K562 (cell line): ENCODE measurements around the gene PRSS38. TPM values are rescaled to one million over a fixed set of nuclear protein-coding genes. Genes with fewer than 3 reads are reported as not detected.

Experiments used
- CAMTA2 ChIP-seq: fragments of 250-450 bp; sonication (Bioruptor Pico); conservative IDR thresholded peaks from 2 replicates; pipeline ENCODE4 v1.5.1; 2022
- DNMT1 ChIP-seq: fragments of 450-650 bp; IDR thresholded peaks from 2 replicates; pipeline ENCODE4 v1.6.1; 2016; ENCODE audit warnings: antibody characterized with exemption, mild to moderate bottlenecking
- MTA1 ChIP-seq: fragments of 450-650 bp; IDR thresholded peaks from 2 replicates; pipeline ENCODE4 v1.6.1; 2017; ENCODE audit warnings: borderline replicate concordance
- SIRT6 ChIP-seq: IDR thresholded peaks from one replicate; pipeline ENCODE4 v1.6.1; 2012; ENCODE audit warnings: low read depth, mild to moderate bottlenecking, control low read depth, inconsistent platforms, low read length, moderate library complexity
- ZBTB7A ChIP-seq: IDR thresholded peaks from 2 replicates; pipeline ENCODE4 v1.6.1; 2011; ENCODE audit warnings: low read depth, mild to moderate bottlenecking, low read length, moderate library complexity, borderline replicate concordance; ENCODE audit not compliant: control insufficient read depth
- ZNF589 ChIP-seq: fragments of 200-800 bp; sonication (Bioruptor generic); IDR thresholded peaks from 2 replicates; pipeline ENCODE4 v1.6.1; 2016; ENCODE audit warnings: low read depth, missing genetic modification characterization, missing compliant biosample characterization
- ZNF785 ChIP-seq: fragments of 250-450 bp; sonication (Bioruptor Pico); IDR thresholded peaks from 2 replicates; pipeline ENCODE4 v1.4.0; 2020; ENCODE audit warnings: mild to moderate bottlenecking
- polyA plus RNA-seq, 8 experiments: library from polyadenylated mRNA; depleted of rRNA in 4 of 8; stranded (reverse) in 5 of 8; unstranded in 3 of 8; fragments of >200 nt; fragmentation: Nextera tagmentation in 2 of 8; fragmentation: Illumina TruSeq in 1 of 8; extraction: Ambion mirVana in 2 of 8; extraction: Trizol in 1 of 8; gene quantifications; 2 replicates each; pipeline versions ENCODE4 v1.2.1 to v1.2.3, GENCODE V29; 2011 to 2014; ENCODE audit warnings: inconsistent platforms in 1 of 8, missing spikeins in 1 of 8
- total RNA-seq, 7 experiments: library from RNA; depleted of rRNA in 6 of 7; stranded (reverse); fragments of >200 nt in 6 of 7; fragmentation: Illumina TruSeq in 2 of 7; extraction: Trizol in 2 of 7; gene quantifications; 2 replicates each; pipeline versions ENCODE4 v1.2.1 to v1.2.3, GENCODE V29; 2011 to 2021; ENCODE audit warnings: low replicate concordance in 1 of 7
- TF ChIP-seq, protein P1 (sequence below): fragments of 450-650 bp; IDR thresholded peaks from 2 replicates; pipeline ENCODE4 v1.6.1; 2016; ENCODE audit warnings: mild to moderate bottlenecking, moderate library complexity
- TF ChIP-seq, protein P2 (sequence below): fragments of 450-650 bp; formaldehyde crosslinking; IDR thresholded peaks from 2 replicates; pipeline ENCODE4 v1.4.0; 2020; ENCODE audit warnings: mild to moderate bottlenecking
- TF ChIP-seq, protein P3 (sequence below), 2 experiments: fragments of 450-650 bp; IDR thresholded peaks; 2 replicates each; pipeline ENCODE4 v1.6.1; 2018; ENCODE audit warnings: mild to moderate bottlenecking in 2 of 2, low read depth in 1 of 2; ENCODE audit not compliant: partially characterized antibody in 2 of 2

PRSS38 gene
- total and polyA plus RNA-seq, 9 of the 15 experiments (the other 6 are each of a cell fraction or from before 2014, with no cell fraction given) = 0.09 to 0.14 TPM; not detected in 7

DNA sequence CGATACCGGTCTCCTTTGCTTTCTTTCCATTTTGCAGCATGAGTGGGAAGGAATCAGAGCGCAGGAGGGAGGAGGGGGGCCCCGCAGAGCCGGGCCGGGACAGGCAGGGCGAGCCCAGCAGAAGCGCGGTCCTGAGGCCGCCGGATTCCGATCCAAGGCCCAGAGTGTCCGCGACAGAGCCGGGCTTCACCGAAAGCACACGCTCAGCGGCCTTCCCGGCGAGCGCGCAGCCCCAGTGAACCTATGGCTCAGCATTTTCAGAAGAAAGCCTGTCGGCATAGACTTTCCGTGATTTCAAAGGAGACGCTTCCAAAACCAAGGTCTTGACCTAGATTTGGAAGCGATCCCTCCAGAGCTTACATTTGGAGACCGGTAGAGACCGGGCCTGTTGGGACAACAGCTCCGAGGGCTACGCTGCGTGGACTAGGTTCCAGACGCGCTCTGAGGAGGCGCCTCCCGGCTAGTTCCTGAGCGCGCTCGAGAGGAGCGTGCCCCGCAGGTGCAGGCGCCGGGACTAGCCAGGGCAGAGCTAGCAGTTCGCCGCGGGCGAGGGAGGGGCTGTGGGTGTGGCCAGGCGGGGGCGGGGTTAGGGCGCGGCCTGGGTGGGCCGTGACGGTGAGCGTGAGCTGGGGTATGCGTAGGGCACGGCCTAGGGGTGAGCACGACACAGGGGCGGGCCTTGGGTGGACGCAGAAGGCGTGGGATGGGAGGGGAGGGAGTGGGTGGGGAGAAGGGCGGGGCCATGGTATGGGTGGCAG, 27.8 kb upstream of the PRSS38 start (continued):
- TF ChIP-seq, protein P1, sequence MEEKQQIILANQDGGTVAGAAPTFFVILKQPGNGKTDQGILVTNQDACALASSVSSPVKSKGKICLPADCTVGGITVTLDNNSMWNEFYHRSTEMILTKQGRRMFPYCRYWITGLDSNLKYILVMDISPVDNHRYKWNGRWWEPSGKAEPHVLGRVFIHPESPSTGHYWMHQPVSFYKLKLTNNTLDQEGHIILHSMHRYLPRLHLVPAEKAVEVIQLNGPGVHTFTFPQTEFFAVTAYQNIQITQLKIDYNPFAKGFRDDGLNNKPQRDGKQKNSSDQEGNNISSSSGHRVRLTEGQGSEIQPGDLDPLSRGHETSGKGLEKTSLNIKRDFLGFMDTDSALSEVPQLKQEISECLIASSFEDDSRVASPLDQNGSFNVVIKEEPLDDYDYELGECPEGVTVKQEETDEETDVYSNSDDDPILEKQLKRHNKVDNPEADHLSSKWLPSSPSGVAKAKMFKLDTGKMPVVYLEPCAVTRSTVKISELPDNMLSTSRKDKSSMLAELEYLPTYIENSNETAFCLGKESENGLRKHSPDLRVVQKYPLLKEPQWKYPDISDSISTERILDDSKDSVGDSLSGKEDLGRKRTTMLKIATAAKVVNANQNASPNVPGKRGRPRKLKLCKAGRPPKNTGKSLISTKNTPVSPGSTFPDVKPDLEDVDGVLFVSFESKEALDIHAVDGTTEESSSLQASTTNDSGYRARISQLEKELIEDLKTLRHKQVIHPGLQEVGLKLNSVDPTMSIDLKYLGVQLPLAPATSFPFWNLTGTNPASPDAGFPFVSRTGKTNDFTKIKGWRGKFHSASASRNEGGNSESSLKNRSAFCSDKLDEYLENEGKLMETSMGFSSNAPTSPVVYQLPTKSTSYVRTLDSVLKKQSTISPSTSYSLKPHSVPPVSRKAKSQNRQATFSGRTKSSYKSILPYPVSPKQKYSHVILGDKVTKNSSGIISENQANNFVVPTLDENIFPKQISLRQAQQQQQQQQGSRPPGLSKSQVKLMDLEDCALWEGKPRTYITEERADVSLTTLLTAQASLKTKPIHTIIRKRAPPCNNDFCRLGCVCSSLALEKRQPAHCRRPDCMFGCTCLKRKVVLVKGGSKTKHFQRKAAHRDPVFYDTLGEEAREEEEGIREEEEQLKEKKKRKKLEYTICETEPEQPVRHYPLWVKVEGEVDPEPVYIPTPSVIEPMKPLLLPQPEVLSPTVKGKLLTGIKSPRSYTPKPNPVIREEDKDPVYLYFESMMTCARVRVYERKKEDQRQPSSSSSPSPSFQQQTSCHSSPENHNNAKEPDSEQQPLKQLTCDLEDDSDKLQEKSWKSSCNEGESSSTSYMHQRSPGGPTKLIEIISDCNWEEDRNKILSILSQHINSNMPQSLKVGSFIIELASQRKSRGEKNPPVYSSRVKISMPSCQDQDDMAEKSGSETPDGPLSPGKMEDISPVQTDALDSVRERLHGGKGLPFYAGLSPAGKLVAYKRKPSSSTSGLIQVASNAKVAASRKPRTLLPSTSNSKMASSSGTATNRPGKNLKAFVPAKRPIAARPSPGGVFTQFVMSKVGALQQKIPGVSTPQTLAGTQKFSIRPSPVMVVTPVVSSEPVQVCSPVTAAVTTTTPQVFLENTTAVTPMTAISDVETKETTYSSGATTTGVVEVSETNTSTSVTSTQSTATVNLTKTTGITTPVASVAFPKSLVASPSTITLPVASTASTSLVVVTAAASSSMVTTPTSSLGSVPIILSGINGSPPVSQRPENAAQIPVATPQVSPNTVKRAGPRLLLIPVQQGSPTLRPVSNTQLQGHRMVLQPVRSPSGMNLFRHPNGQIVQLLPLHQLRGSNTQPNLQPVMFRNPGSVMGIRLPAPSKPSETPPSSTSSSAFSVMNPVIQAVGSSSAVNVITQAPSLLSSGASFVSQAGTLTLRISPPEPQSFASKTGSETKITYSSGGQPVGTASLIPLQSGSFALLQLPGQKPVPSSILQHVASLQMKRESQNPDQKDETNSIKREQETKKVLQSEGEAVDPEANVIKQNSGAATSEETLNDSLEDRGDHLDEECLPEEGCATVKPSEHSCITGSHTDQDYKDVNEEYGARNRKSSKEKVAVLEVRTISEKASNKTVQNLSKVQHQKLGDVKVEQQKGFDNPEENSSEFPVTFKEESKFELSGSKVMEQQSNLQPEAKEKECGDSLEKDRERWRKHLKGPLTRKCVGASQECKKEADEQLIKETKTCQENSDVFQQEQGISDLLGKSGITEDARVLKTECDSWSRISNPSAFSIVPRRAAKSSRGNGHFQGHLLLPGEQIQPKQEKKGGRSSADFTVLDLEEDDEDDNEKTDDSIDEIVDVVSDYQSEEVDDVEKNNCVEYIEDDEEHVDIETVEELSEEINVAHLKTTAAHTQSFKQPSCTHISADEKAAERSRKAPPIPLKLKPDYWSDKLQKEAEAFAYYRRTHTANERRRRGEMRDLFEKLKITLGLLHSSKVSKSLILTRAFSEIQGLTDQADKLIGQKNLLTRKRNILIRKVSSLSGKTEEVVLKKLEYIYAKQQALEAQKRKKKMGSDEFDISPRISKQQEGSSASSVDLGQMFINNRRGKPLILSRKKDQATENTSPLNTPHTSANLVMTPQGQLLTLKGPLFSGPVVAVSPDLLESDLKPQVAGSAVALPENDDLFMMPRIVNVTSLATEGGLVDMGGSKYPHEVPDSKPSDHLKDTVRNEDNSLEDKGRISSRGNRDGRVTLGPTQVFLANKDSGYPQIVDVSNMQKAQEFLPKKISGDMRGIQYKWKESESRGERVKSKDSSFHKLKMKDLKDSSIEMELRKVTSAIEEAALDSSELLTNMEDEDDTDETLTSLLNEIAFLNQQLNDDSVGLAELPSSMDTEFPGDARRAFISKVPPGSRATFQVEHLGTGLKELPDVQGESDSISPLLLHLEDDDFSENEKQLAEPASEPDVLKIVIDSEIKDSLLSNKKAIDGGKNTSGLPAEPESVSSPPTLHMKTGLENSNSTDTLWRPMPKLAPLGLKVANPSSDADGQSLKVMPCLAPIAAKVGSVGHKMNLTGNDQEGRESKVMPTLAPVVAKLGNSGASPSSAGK = peak; percentile 54
- no peak for TF ChIP-seq CAMTA2 (CRISPR knock-in tag)
- TF ChIP-seq, protein P2, sequence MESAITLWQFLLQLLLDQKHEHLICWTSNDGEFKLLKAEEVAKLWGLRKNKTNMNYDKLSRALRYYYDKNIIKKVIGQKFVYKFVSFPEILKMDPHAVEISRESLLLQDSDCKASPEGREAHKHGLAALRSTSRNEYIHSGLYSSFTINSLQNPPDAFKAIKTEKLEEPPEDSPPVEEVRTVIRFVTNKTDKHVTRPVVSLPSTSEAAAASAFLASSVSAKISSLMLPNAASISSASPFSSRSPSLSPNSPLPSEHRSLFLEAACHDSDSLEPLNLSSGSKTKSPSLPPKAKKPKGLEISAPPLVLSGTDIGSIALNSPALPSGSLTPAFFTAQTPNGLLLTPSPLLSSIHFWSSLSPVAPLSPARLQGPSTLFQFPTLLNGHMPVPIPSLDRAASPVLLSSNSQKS (CRISPR knock-in tag) = no peak
- TF ChIP-seq ZNF785 = no peak
- TF ChIP-seq, protein P3, sequence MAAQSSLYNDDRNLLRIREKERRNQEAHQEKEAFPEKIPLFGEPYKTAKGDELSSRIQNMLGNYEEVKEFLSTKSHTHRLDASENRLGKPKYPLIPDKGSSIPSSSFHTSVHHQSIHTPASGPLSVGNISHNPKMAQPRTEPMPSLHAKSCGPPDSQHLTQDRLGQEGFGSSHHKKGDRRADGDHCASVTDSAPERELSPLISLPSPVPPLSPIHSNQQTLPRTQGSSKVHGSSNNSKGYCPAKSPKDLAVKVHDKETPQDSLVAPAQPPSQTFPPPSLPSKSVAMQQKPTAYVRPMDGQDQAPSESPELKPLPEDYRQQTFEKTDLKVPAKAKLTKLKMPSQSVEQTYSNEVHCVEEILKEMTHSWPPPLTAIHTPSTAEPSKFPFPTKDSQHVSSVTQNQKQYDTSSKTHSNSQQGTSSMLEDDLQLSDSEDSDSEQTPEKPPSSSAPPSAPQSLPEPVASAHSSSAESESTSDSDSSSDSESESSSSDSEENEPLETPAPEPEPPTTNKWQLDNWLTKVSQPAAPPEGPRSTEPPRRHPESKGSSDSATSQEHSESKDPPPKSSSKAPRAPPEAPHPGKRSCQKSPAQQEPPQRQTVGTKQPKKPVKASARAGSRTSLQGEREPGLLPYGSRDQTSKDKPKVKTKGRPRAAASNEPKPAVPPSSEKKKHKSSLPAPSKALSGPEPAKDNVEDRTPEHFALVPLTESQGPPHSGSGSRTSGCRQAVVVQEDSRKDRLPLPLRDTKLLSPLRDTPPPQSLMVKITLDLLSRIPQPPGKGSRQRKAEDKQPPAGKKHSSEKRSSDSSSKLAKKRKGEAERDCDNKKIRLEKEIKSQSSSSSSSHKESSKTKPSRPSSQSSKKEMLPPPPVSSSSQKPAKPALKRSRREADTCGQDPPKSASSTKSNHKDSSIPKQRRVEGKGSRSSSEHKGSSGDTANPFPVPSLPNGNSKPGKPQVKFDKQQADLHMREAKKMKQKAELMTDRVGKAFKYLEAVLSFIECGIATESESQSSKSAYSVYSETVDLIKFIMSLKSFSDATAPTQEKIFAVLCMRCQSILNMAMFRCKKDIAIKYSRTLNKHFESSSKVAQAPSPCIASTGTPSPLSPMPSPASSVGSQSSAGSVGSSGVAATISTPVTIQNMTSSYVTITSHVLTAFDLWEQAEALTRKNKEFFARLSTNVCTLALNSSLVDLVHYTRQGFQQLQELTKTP (IDR thresholded peaks at IDR 0.05; ENCODE audit: low read depth in 1 of 2, partially characterized antibody in 2 of 2) = no peak
- TF ChIP-seq ZBTB7A = 0 out of 2 replicates have a peak, but pooled peaks have one; percentile 14
- no peak for TF ChIP-seq DNMT1
- no peak for TF ChIP-seq MTA1
- TF ChIP-seq SIRT6 = no peak
- no peak for TF ChIP-seq ZNF589
